Esophagus squamous epithelium (tissue), 5 donors: ENCODE results near the gene NOL6. TPM values are rescaled to one million over a fixed set of nuclear protein-coding genes. Genes with fewer than 3 reads are reported as not detected.

Source experiments
- DNase-seq: peaks from one replicate; lab custom pipeline; 2025; lab: John Stamatoyannopoulos, UW
- H3K27ac ChIP-seq, 4 donors: fragments of 200-600 bp; sonication (generic); one replicate each; pipeline ENCODE4 v1.5.1; 2016 to 2019; ENCODE audit warnings: mild to moderate bottlenecking in 1 of 4
- H3K27me3 ChIP-seq, 4 donors: fragments of 200-600 bp; sonication (generic); 1 replicate in 3 of 4; 2 replicates in 1 of 4; pipeline versions ENCODE4 v1.5.1 to v1.6.0; 2017 to 2021; ENCODE audit warnings: antibody characterized with exemption in 1 of 4
- H3K36me3 ChIP-seq, 3 donors: fragments of 200-600 bp; sonication (generic); one replicate each; pipeline ENCODE4 v1.5.1; 2016 to 2019
- H3K4me1 ChIP-seq, 3 donors: fragments of 200-600 bp; sonication (generic); one replicate each; pipeline ENCODE4 v1.5.1; 2017 to 2019
- H3K4me3 ChIP-seq, 4 donors: fragments of 200-600 bp; sonication (generic); 1 replicate in 3 of 4; 2 replicates in 1 of 4; pipeline ENCODE4 v1.5.1; 2016 to 2019; ENCODE audit warnings: mild to moderate bottlenecking in 2 of 4, moderate library complexity in 1 of 4
- H3K9me3 ChIP-seq, 3 donors: fragments of 200-600 bp; sonication (generic); one replicate each; pipeline ENCODE4 v1.5.1; 2016 to 2019
- POLR2A ChIP-seq, 4 donors: fragments of 450-650 bp; IDR thresholded peaks; one replicate each; pipeline ENCODE4 v1.6.1; 2017; ENCODE audit warnings: antibody characterized with exemption in 4 of 4, mild to moderate bottlenecking in 4 of 4, moderate library complexity in 3 of 4
- WGBS, 2 donors: methylation state at CpG; one replicate each; pipeline ENCODE4 v1.1.5; 2018; 5-methylcytosine and 5-hydroxymethylcytosine counted together
- intact Hi-C: fragments of 100-400 bp; cut with DNase I; formaldehyde crosslinking; loops from one replicate; pipeline ENCODE4 v1.15.0; 2022
- total RNA-seq, 4 donors: library from RNA; depleted of rRNA; stranded (reverse); fragments of >200 nt; gene quantifications; one replicate each; pipeline ENCODE4 v1.1.0, GENCODE V29; 2016
- TF ChIP-seq, protein P1 (sequence below), 6 experiments: fragments of 450-650 bp in 4 of 6; fragments of 200-600 bp in 2 of 6; sonication (generic) in 2 of 6; IDR thresholded peaks; one replicate each; pipeline ENCODE4 v1.5.1; 2016 to 2019; ENCODE audit warnings: antibody characterized with exemption in 6 of 6, mild to moderate bottlenecking in 4 of 6, moderate library complexity in 4 of 6
- donor health status: DM: yes; HTN: yes; CAD: no.

NOL6 gene
- total RNA-seq, 4 donors from 2014 or later: 23.6 to 43.7 (median 38.3) TPM

- Histone ChIP-seq H3K9me3 (no peaks in the 10 kb centered on the region), H3K4me1 (peaks cover 0 to 34% (median 12%) of the 10 kb centered on the region in 3 donors), H3K27me3 (no peaks in the 10 kb centered on the region), H3K36me3 (peaks cover 31 to 51% (median 37%) of the 10 kb centered on the region in 3 donors), H3K27ac (no peak overlapping the region), H3K4me3 (peak overlapping the region in 3 of 4 donors; percentile 82 to 94 (median 93))
- intact Hi-C loops: no loop called here
- TF ChIP-seq POLR2A (IDR thresholded peaks at IDR 0.05): no peak
- TF ChIP-seq, protein P1, sequence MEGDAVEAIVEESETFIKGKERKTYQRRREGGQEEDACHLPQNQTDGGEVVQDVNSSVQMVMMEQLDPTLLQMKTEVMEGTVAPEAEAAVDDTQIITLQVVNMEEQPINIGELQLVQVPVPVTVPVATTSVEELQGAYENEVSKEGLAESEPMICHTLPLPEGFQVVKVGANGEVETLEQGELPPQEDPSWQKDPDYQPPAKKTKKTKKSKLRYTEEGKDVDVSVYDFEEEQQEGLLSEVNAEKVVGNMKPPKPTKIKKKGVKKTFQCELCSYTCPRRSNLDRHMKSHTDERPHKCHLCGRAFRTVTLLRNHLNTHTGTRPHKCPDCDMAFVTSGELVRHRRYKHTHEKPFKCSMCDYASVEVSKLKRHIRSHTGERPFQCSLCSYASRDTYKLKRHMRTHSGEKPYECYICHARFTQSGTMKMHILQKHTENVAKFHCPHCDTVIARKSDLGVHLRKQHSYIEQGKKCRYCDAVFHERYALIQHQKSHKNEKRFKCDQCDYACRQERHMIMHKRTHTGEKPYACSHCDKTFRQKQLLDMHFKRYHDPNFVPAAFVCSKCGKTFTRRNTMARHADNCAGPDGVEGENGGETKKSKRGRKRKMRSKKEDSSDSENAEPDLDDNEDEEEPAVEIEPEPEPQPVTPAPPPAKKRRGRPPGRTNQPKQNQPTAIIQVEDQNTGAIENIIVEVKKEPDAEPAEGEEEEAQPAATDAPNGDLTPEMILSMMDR (IDR thresholded peaks at IDR 0.05): no peak
- DNase-seq: no peak
- 81 to 83% methylated on average over 14 to 15 of the region's 16 CpGs for WGBS, 2 donors
Observed at GRCh38 chr9:33472171-33472880, 1.4 kb downstream of the NOL6 start.

DNA sequence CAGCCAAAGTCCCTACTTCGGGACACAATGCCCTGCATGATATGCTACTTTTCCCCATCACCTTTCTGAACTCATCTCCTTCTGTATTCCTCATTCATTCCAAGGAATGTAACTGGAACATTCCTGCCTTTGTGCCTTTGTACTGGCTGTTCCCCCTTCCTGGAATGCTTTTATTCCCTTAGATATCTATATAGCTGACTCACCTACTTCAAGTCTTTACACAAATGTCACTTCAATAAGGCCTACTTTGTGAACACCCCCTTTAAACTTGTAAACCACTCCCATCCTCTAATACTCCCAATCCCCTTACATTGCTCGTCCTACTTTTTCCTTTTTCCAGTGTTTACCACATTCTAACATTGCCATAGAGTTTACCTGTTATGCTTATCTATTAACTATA lies 2.4 kb downstream of the NOL6 start:
- Histone ChIP-seq H3K27ac (no peak overlapping the region), H3K4me1 (peaks cover 0 to 41% (median 12%) of the 10 kb centered on the region in 3 donors), H3K36me3 (peaks cover 40 to 61% (median 47%) of the 10 kb centered on the region in 3 donors), H3K9me3 (no peaks in the 10 kb centered on the region), H3K27me3 (no peaks in the 10 kb centered on the region), H3K4me3 (no peak overlapping the region)
- no peak for DNase-seq
- TF ChIP-seq, protein P1 (IDR thresholded peaks at IDR 0.05): no peak
- no peak for TF ChIP-seq POLR2A (IDR thresholded peaks at IDR 0.05)
- intact Hi-C loops: no loop called here
- 59 to 60% methylated on average over 2 of the region's 2 CpGs for WGBS, 2 donors

DNA sequence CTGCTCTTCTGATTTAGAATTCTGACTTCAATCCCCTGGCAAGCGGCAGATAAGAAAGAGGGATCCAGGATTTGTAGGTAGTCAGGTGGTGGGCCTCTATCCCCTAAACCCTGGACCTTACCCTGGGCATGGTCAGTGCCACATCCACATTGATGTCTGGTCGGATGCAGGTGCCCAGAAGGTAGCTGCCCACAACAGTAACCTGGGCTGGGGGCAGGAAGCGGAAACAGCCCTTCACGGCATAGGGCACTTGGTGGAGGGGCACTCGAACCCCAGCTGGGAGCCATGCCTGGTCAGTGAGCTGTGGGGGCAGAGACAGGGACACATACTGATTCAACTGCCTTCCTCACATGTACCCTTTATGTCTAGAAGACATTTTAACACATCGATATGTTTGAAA lies 3.8 kb downstream of the NOL6 start:
- Histone ChIP-seq H3K27me3 (no peaks in the 10 kb centered on the region), H3K9me3 (no peaks in the 10 kb centered on the region), H3K27ac (no peak overlapping the region), H3K36me3 (peaks cover 52 to 75% (median 60%) of the 10 kb centered on the region in 3 donors), H3K4me1 (peaks cover 0 to 56% (median 12%) of the 10 kb centered on the region in 3 donors), H3K4me3 (no peak overlapping the region)
- TF ChIP-seq POLR2A (IDR thresholded peaks at IDR 0.05): no peak
- TF ChIP-seq, protein P1 (IDR thresholded peaks at IDR 0.05): no peak
- WGBS, 2 donors: 92 to 93% methylated on average over 4 to 5 of the region's 6 CpGs
- DNase-seq: no peak
- intact Hi-C loops: no loop called here

DNA sequence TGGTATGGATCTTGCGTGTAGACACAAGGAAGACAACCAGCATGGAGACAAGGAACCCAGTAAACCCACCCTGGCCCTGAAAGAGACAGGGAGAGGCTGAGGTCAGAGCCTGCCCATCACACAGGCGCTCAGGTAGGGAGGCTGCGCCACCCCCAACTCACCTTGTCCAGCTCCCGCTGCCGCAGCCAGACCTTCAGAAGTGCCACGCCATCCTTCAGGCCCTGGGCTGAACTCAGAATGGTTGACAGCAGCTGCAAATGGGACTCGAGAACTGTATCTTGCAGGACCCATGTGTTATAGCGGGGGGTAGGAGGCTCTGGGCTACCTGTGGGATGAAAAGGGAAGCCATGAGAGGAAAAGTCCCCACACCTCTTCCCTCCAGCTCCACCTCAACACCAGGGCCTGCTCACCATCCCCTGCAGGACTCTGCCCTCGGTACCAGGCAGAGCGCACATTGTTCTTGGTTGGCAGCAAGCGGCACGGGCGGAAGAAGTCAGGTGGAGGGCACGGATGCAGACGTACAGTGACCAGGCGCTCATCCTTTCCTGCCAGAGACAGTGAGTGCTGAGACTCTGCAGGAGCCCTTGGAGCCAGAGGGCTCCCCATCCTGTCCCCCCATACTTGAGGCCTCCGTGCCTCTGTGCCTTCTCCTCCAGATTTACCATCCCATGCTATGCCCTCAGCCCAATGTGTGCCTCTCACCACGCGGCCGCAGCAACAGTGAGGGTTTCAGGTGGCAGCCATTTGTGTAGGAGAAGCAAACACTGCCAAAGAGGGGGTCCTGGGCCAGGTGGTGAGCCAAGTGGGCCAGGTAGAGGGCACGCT lies 4.7 kb downstream of the NOL6 start:
- 94% methylated on average over 10 to 18 of the region's 21 CpGs for WGBS, 2 donors

More for the DNA sequence above, 4.7 kb downstream of the NOL6 start:
- no peak overlapping the region for H3K4me3 ChIP-seq
- no peak overlapping the region for H3K27ac ChIP-seq
- intact Hi-C loops: no loop called here
- peaks cover 0 to 58% (median 21%) of the 10 kb centered on the region in 3 donors for H3K4me1 ChIP-seq
- no peaks in the 10 kb centered on the region for H3K9me3 ChIP-seq
- TF ChIP-seq, protein P1 (IDR thresholded peaks at IDR 0.05): no peak
- TF ChIP-seq POLR2A (IDR thresholded peaks at IDR 0.05): no peak
- DNase-seq: no peak
- peaks cover 57 to 84% (median 69%) of the 10 kb centered on the region in 3 donors for H3K36me3 ChIP-seq
- no peaks in the 10 kb centered on the region for H3K27me3 ChIP-seq
